Right hindlimb (tissue), 1 donor: ENCODE measurements around the gene OCA2.
"Not testable (repeated sequence)": the region's sequence is repeated elsewhere in the genome, so short reads cannot be mapped to it uniquely, and the experiment has no call there.

Experiments
- DNase-seq: peaks from one replicate; pipeline ENCODE4 v3.0.0-alpha.2; 2018

Gene OCA2

GRCh38 chr15:27993996-27994780 is 104.9 kb downstream of the OCA2 start:
- no peak for DNase-seq

GRCh38 chr15:27993544-27993943 is 105.6 kb downstream of the OCA2 start:
- no peak for DNase-seq

GRCh38 chr15:27990521-27991515 is 108.3 kb downstream of the OCA2 start:
- no peak for DNase-seq

- DNase-seq: no peak
Observed at GRCh38 chr15:27989838-27990237, 109.3 kb downstream of the OCA2 start.

GRCh38 chr15:27989427-27989826 is 109.7 kb downstream of the OCA2 start:
- no peak for DNase-seq

GRCh38 chr15:27985099-27985498 is 114.0 kb downstream of the OCA2 start:
- DNase-seq: no peak

- no peak for DNase-seq
Observed at GRCh38 chr15:27983496-27983895, 115.6 kb downstream of the OCA2 start.

- no peak for DNase-seq
Observed at GRCh38 chr15:27977696-27978095, 121.4 kb downstream of the OCA2 start.

- no peak for DNase-seq
Observed at GRCh38 chr15:27973886-27974285, 125.2 kb downstream of the OCA2 start.

GRCh38 chr15:27970661-27971392 is 128.3 kb downstream of the OCA2 start:
- no peak for DNase-seq

GRCh38 chr15:27967541-27967940 is 131.6 kb downstream of the OCA2 start:
- no peak for DNase-seq

GRCh38 chr15:27965546-27965945 is 133.6 kb downstream of the OCA2 start:
- no peak for DNase-seq

- no peak for DNase-seq
Observed at GRCh38 chr15:27961801-27962200, 137.3 kb downstream of the OCA2 start.

- DNase-seq: no peak
Observed at GRCh38 chr15:27958911-27959578, 140.1 kb downstream of the OCA2 start.

- no peak for DNase-seq
Observed at GRCh38 chr15:27956285-27956684, 142.8 kb downstream of the OCA2 start.

GRCh38 chr15:27955087-27955486 is 144.0 kb downstream of the OCA2 start:
- no peak for DNase-seq

- not testable (repeated sequence) for DNase-seq
Observed at GRCh38 chr15:27952593-27952992, 146.5 kb downstream of the OCA2 start.

GRCh38 chr15:27951191-27951890 is 147.8 kb downstream of the OCA2 start:
- no peak for DNase-seq

GRCh38 chr15:27949089-27949488 is 150.0 kb downstream of the OCA2 start:
- no peak for DNase-seq

GRCh38 chr15:27939246-27939645 is 159.9 kb downstream of the OCA2 start:
- no peak for DNase-seq

GRCh38 chr15:27937851-27938250 is 161.3 kb downstream of the OCA2 start:
- DNase-seq: no peak

GRCh38 chr15:27936164-27936563 is 163.0 kb downstream of the OCA2 start:
- DNase-seq: no peak
